CD8-positive, alpha-beta memory T cell (primary cell): Measurements from ENCODE around the gene FAR2. TPM values are rescaled to one million over a fixed set of nuclear protein-coding genes. Genes with fewer than 3 reads are reported as not detected.

Experiments
- CTCF ChIA-PET: fragments of 350-600 bp; sonication (Branson Sonifier 250); formaldehyde crosslinking; loops from one replicate; lab custom pipeline; 2021; ENCODE audit warnings: antibody characterized with exemption; lab: Charles Lee
- POLR2A ChIA-PET: fragments of 350-600 bp; sonication (Branson Sonifier 250); formaldehyde crosslinking; loops from one replicate; lab custom pipeline; 2021; ENCODE audit warnings: antibody characterized with exemption; lab: Charles Lee
- DNase-seq, 5 donors: peaks; one replicate each; pipeline versions ENCODE4 v3.0.0 to v3.0.0-alpha.2; 2020 to 2022; ENCODE audit warnings: mixed read lengths in 1 of 5
- H3K27ac ChIP-seq: one replicate; pipeline ENCODE4 v1.7.0; 2013; ENCODE audit warnings: low read depth, mild to moderate bottlenecking, low read length, moderate library complexity
- H3K27me3 ChIP-seq: 2 replicates; pipeline ENCODE4 v1.7.0; 2013; ENCODE audit warnings: low read length, mild to moderate bottlenecking; ENCODE audit not compliant: insufficient read depth, poor library complexity, severe bottlenecking
- H3K36me3 ChIP-seq: 2 replicates; pipeline ENCODE4 v1.7.0; 2013; ENCODE audit warnings: mild to moderate bottlenecking, low read length, moderate library complexity; ENCODE audit not compliant: insufficient read depth
- H3K4me1 ChIP-seq: 2 replicates; pipeline ENCODE4 v1.7.0; 2013; ENCODE audit warnings: mild to moderate bottlenecking, low read length, moderate library complexity; ENCODE audit not compliant: insufficient read depth
- H3K4me3 ChIP-seq: 2 replicates; pipeline ENCODE4 v1.7.0; 2013; ENCODE audit warnings: mild to moderate bottlenecking, low read length
- H3K9me3 ChIP-seq: 2 replicates; pipeline ENCODE4 v1.7.0; 2013; ENCODE audit warnings: mild to moderate bottlenecking, low read length
- H3K27ac Mint-ChIP-seq, 8 donors: one replicate each; pipeline ENCODE4 v1.8.0; 2020 to 2021; ENCODE audit warnings: mixed read lengths in 8 of 8, mild to moderate bottlenecking in 6 of 8, inconsistent platforms in 3 of 8, moderate library complexity in 3 of 8
- H3K27me3 Mint-ChIP-seq, 2 donors: one replicate each; pipeline ENCODE4 v1.8.0; 2020 to 2021; ENCODE audit warnings: mixed read lengths in 2 of 2, mild to moderate bottlenecking in 1 of 2, moderate library complexity in 1 of 2
- H3K36me3 Mint-ChIP-seq, 3 donors: one replicate each; pipeline ENCODE4 v1.8.0; 2020 to 2021; ENCODE audit warnings: mixed read lengths in 3 of 3, inconsistent platforms in 1 of 3, mild to moderate bottlenecking in 1 of 3
- H3K4me1 Mint-ChIP-seq, 3 donors: one replicate each; pipeline ENCODE4 v1.8.0; 2020 to 2021; ENCODE audit warnings: mixed read lengths in 3 of 3, inconsistent platforms in 1 of 3, mild to moderate bottlenecking in 1 of 3
- H3K4me3 Mint-ChIP-seq, 7 donors: one replicate each; pipeline ENCODE4 v1.8.0; 2020 to 2021; ENCODE audit warnings: mixed read lengths in 7 of 7, mild to moderate bottlenecking in 6 of 7, moderate library complexity in 4 of 7, inconsistent platforms in 2 of 7
- H3K9me3 Mint-ChIP-seq, 5 donors: one replicate each; pipeline ENCODE4 v1.8.0; 2020 to 2022; ENCODE audit warnings: mixed read lengths in 5 of 5, mild to moderate bottlenecking in 3 of 5, moderate library complexity in 2 of 5, inconsistent platforms in 1 of 5
- polyA plus RNA-seq: library from polyadenylated mRNA; unstranded; fragments of 300-500 nt; fragmentation: Illumina TruSeq; gene quantifications from one replicate; pipeline ENCODE4 v1.2.3, GENCODE V29; 2021
- total RNA-seq, 2 experiments: library from RNA; stranded (reverse); gene quantifications; one replicate each; pipeline ENCODE4 v1.2.3, GENCODE V29; 2021

FAR2 gene
- total and polyA plus RNA-seq, 3 experiments from 2014 or later, result 3.7 to 7.0 (median 4.0) TPM

- Histone ChIP-seq H3K27me3 (no peaks in the 10 kb centered on the region), H3K27ac (no peak overlapping the region), H3K36me3 (no peaks in the 10 kb centered on the region), H3K4me1 (no peaks in the 10 kb centered on the region), H3K9me3 (no peaks in the 10 kb centered on the region), H3K4me3 (no peak overlapping the region)
- Mint-ChIP-seq H3K4me1 (no peaks in the 10 kb centered on the region), H3K4me3 (no peak overlapping the region), H3K36me3 (peaks cover 0 to 2% (median 0%) of the 10 kb centered on the region in 3 donors), H3K9me3 (no peaks in the 10 kb centered on the region), H3K27me3 (peaks cover 0 to 1% of the 10 kb centered on the region in 2 donors), H3K27ac (no peak overlapping the region)
- ChIA-PET POLR2A (no interaction called here), CTCF (no interaction called here)
- DNase-seq, result no peak
Measured at GRCh38 chr12:29211696-29212095, 62.6 kb downstream of the FAR2 start.

- Mint-ChIP-seq H3K9me3 (no peaks in the 10 kb centered on the region), H3K27me3 (peaks cover 0 to 1% of the 10 kb centered on the region in 2 donors), H3K4me1 (no peaks in the 10 kb centered on the region), H3K27ac (peak overlapping the region in 1 of 8 donors; percentile 68), H3K4me3 (no peak overlapping the region), H3K36me3 (peaks cover 0 to 2% (median 0%) of the 10 kb centered on the region in 3 donors)
- POLR2A ChIA-PET, result no interaction called here
- Histone ChIP-seq H3K36me3 (no peaks in the 10 kb centered on the region), H3K27me3 (no peaks in the 10 kb centered on the region), H3K4me1 (no peaks in the 10 kb centered on the region), H3K27ac (no peak overlapping the region), H3K4me3 (no peak overlapping the region), H3K9me3 (no peaks in the 10 kb centered on the region)
- DNase-seq, result no peak
- CTCF ChIA-PET, result no interaction called here
Measured at GRCh38 chr12:29212682-29213403, 63.8 kb downstream of the FAR2 start.

- H3K4me3 Mint-ChIP-seq, result no peak overlapping the region
- CTCF ChIA-PET, result no interaction called here
- H3K9me3 ChIP-seq, result no peaks in the 10 kb centered on the region
Measured at GRCh38 chr12:29216266-29216665, 67.2 kb downstream of the FAR2 start.

GRCh38 chr12:29216797-29217575 lies 67.9 kb downstream of the FAR2 start:
- DNase-seq, result no peak
- Mint-ChIP-seq H3K9me3 (no peaks in the 10 kb centered on the region), H3K27me3 (no peaks in the 10 kb centered on the region), H3K4me3 (no peak overlapping the region), H3K27ac (no peak overlapping the region), H3K36me3 (peaks cover 0 to 2% (median 0%) of the 10 kb centered on the region in 3 donors), H3K4me1 (no peaks in the 10 kb centered on the region)
- H3K36me3 ChIP-seq, result no peaks in the 10 kb centered on the region
- no peak overlapping the region for H3K27ac ChIP-seq
- H3K4me1 ChIP-seq, result no peaks in the 10 kb centered on the region
- no peaks in the 10 kb centered on the region for H3K9me3 ChIP-seq
- H3K4me3 ChIP-seq, result no peak overlapping the region
- POLR2A ChIA-PET, result no interaction called here
- H3K27me3 ChIP-seq, result no peaks in the 10 kb centered on the region
- CTCF ChIA-PET, result no interaction called here

More at GRCh38 chr12:29216266-29216665, 67.2 kb downstream of the FAR2 start:
- no peak overlapping the region for H3K27ac ChIP-seq
- no peaks in the 10 kb centered on the region for H3K9me3 Mint-ChIP-seq
- H3K4me1 ChIP-seq, result no peaks in the 10 kb centered on the region
- H3K36me3 Mint-ChIP-seq, result peaks cover 0 to 2% (median 0%) of the 10 kb centered on the region in 3 donors
- POLR2A ChIA-PET, result no interaction called here
- H3K27me3 Mint-ChIP-seq, result no peaks in the 10 kb centered on the region
- no peak overlapping the region for H3K27ac Mint-ChIP-seq
- H3K4me1 Mint-ChIP-seq, result no peaks in the 10 kb centered on the region
- no peak overlapping the region for H3K4me3 ChIP-seq
- DNase-seq, result no peak
- H3K27me3 ChIP-seq, result no peaks in the 10 kb centered on the region
- no peaks in the 10 kb centered on the region for H3K36me3 ChIP-seq

- POLR2A ChIA-PET, result no interaction called here
- H3K9me3 Mint-ChIP-seq, result no peaks in the 10 kb centered on the region
- no peaks in the 10 kb centered on the region for H3K9me3 ChIP-seq
- no peaks in the 10 kb centered on the region for H3K4me1 ChIP-seq
- no peak overlapping the region for H3K4me3 ChIP-seq
- H3K27ac ChIP-seq, result no peak overlapping the region
- H3K4me3 Mint-ChIP-seq, result no peak overlapping the region
- H3K4me1 Mint-ChIP-seq, result no peaks in the 10 kb centered on the region
- H3K27me3 Mint-ChIP-seq, result no peaks in the 10 kb centered on the region
- H3K27ac Mint-ChIP-seq, result no peak overlapping the region
- peaks cover 0 to 2% (median 0%) of the 10 kb centered on the region in 3 donors for H3K36me3 Mint-ChIP-seq
- CTCF ChIA-PET, result no interaction called here
- no peaks in the 10 kb centered on the region for H3K27me3 ChIP-seq
- H3K36me3 ChIP-seq, result no peaks in the 10 kb centered on the region
- no peak for DNase-seq
Measured at GRCh38 chr12:29220632-29221336, 71.7 kb downstream of the FAR2 start.

GRCh38 chr12:29222200-29222599 lies 73.1 kb downstream of the FAR2 start:
- Mint-ChIP-seq H3K36me3 (peaks cover 0 to 4% (median 0%) of the 10 kb centered on the region in 3 donors), H3K4me3 (no peak overlapping the region), H3K27me3 (no peaks in the 10 kb centered on the region), H3K4me1 (no peaks in the 10 kb centered on the region), H3K9me3 (no peaks in the 10 kb centered on the region), H3K27ac (no peak overlapping the region)
- H3K27me3 ChIP-seq, result no peaks in the 10 kb centered on the region
- POLR2A ChIA-PET, result no interaction called here
- no peak overlapping the region for H3K4me3 ChIP-seq
- H3K27ac ChIP-seq, result no peak overlapping the region
- H3K36me3 ChIP-seq, result no peaks in the 10 kb centered on the region
- no peaks in the 10 kb centered on the region for H3K9me3 ChIP-seq
- CTCF ChIA-PET, result no interaction called here
- H3K4me1 ChIP-seq, result no peaks in the 10 kb centered on the region
- DNase-seq, result no peak

GRCh38 chr12:29223426-29223825 lies 74.3 kb downstream of the FAR2 start:
- DNase-seq, result no peak
- Mint-ChIP-seq H3K4me3 (no peak overlapping the region), H3K36me3 (peaks cover 0 to 4% (median 0%) of the 10 kb centered on the region in 3 donors), H3K9me3 (no peaks in the 10 kb centered on the region), H3K27me3 (no peaks in the 10 kb centered on the region), H3K27ac (no peak overlapping the region), H3K4me1 (no peaks in the 10 kb centered on the region)
- Histone ChIP-seq H3K4me1 (no peaks in the 10 kb centered on the region), H3K9me3 (no peaks in the 10 kb centered on the region), H3K27ac (no peak overlapping the region), H3K36me3 (no peaks in the 10 kb centered on the region), H3K27me3 (no peaks in the 10 kb centered on the region), H3K4me3 (no peak overlapping the region)
- CTCF ChIA-PET, result interaction anchor here (0.8 kb wide), 1 partner anchor 9 kb away, joined by 3 read pairs; no protein-coding TSS in a partner anchor
- POLR2A ChIA-PET, result no interaction called here
